ENCODE measurements around the gene MINDY4.
"Not testable (repeated sequence)": the region's sequence is repeated elsewhere in the genome, so short reads cannot be mapped to it uniquely, and the experiment has no call there.

MINDY4 gene

GRCh38 chr7:30805081-30805691, 34.0 kb downstream of the MINDY4 start:
- no peak for DNase-seq

DNA sequence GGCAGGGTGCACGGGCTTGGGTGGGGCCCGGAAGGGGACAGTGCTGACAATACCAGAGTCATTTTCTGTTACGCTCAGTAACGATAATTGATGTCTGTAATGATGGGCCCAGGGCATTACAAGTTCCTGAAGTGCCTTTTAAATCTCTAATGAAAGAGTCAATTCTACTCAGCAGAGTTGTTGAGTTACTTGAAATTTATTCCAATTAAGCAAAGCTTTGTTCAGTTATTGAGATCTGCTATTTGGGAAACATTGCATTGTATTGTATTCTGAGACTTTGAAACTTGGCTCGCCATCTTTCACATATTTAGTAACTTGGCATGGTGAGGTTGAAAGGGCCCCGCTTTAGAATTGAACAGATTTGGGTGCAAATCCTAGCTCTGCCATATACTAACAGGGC, 34.7 kb downstream of the MINDY4 start:
- no peak for DNase-seq

GRCh38 chr7:30807477-30807876, 36.3 kb downstream of the MINDY4 start:
- DNase-seq = not testable (repeated sequence)

DNA sequence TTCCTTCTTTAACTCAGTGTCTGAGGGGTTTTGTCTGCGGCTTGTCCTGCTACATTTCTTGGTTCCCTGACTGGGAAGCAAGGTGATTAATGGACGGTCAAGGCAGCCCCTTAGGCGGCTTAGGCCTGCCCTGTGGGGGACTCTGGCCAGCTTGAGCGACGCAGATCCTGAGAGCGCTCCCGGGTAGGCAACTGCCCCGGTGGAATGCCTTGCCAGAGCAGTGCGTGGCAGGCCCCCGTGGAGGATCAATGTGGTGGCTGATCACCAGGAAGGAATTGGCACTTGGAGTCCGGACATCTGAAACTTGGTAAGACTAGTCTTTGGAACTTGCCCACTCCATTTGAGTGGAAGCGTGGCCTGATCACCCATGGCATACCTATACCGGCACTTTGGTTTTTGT, 36.7 kb downstream of the MINDY4 start:
- DNase-seq = not testable (repeated sequence)

DNA sequence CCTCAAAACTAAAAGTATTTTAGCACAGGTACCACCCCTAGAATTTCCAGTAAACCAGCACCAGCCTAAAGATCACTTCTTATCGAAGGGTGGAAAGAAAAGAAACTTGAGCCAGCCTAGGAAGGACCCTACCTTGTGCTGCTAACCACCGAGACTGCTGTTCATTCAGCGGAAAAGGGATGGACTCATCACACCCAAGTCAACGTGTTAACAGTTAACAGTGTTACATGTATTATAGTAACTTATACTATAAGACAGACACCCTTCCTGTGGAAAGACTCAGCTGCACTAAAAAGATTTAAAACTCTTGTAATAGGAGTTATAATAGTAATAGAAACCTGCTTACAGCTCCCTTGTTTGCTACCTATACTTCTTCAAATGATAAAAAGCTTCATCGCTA, 39.8 kb downstream of the MINDY4 start:
- no peak for DNase-seq

- DNase-seq = no peak
These were observed 41.5 kb downstream of the MINDY4 start for GRCh38 chr7:30812676-30813075.

DNA sequence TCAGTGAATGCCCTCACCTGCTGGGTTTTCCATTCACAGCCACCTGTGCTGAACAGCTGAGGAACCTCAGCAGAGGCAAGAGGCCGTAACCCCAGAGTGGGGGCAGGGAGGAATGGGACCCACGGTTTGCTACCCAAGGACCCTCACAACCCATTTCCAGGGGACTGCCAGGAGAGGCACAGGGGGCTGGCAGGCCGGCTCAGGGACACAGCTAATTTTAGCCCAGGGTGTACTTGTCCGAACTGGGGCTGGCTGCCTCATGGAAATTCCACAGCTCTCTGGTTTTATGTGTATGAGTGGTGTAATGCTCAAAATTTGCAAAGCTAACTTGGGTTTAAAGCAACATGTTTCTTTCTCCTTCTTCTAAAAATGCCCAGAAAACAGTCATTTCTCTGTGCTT, 42.2 kb downstream of the MINDY4 start:
- no peak for DNase-seq

- DNase-seq = no peak
These were observed 43.6 kb downstream of the MINDY4 start for GRCh38 chr7:30814700-30815387.

DNA sequence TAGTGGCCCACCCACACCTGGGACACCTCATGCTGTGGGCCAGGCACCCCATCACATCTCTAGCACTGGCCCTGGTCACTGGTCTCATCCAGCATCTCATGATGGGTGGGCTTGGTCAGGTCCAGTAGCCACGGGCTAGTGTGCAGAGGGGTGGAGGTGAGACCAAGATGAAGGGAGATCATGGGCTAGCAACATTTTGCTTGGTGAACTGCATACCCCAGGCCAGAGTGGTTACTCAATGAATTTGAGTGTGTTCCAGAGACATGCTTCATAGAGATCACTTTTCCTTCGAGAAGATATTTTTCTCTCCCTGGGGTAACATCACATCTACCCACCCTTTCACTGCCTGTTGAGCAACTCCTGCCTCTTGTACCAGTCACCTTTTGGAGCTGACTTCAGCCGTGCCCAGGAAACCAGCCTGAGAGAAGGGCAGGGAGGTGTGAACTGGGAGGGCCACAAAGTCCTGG, 44.2 kb downstream of the MINDY4 start:
- DNase-seq = no peak

GRCh38 chr7:30815951-30816644, 44.9 kb downstream of the MINDY4 start:
- DNase-seq = no peak

DNA sequence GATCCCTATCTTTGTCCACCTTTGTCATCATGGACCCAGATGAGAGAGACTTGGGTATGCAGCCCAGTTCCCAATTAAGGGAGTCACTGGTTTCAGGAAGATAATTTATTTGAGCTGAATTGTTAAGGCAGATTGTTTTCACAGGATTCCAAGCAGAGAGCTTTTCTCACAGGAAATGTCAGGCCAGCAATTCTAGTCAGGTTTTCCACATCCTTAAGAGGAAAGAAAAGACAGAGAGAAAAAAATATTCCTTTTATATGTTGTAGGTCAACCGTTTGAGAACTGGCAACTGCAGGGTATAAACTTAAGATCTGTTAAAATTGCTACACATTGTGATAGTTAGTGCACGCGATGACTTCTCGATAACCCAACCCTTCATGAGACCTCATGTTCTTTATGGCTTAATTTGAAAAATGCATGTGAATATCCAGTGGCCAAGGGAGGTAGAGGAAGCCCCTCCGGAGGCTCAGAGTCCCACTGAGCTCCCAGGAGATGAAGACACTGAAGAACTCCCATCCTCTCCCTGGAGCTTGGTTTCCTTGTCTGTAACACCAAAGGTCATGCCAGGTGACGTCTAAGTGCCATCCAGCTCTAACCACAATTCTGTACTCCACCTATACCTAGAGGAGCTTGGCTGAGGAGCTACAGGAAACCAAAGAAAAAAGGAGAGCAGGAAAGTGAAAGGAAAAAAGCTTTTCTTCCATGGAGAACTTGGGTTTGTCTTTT, 45.6 kb downstream of the MINDY4 start:
- no peak for DNase-seq

GRCh38 chr7:30817371-30817767, 46.2 kb downstream of the MINDY4 start:
- no peak for DNase-seq

DNA sequence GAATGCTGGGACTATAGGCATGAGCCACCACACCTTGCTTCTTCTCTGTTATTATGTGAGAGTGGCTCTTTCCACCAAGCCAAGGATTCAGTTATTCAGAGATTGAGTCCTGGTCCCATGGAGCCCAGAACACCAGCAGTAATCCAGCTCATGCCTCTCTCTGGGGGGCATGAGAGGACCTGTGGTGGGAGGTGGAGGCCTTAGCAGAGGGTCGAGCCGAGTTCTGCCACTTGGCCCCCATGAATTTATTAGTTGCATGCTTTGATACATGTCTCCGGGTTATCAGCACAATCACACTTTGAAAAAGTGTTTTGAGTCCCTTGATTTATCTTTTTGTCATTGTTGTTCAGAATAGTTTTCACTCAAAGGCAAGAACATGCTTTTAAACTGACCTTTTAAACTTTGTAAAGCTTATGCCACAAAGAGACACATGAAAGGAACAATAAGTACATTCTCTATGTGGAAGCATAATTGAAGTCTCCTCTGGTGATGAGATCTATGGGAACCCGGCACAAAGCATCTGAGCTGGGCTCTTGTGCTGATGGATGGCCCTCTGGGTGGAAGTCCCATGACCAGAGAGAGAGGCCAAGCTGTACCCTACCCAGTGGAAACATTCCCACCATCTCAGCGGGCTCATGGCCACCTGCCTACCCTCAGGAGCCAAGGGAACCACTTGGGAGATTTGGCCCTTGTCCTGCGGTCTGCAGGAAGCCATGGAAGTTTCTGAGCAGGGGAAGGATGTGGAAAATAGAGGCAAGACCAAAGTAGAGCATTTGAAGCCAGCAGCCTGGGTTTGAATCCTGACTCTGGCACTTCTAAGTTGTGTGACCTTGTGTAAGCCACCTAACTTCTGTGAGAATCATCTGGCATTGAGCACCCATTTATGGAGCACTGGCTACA, 53.9 kb downstream of the MINDY4 start:
- no peak for DNase-seq

DNA sequence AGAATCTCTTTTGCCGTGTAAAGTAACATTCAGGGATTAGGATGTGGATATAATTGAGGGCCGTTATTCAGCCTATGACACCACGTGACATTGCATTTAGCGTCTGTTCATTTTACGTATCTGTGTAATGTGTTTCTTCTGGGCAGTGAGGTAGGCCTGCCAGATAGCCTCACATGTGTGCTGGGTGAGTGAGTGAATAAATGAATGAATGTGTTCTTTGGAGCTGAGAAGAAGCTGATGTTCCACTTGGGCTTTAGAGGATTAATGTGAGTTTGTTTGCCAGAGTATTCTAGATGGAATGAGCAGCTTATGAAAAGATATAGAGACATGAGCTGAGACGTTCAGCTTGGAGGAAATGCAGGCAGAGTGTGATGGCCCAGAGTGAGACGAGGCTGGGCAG, 55.0 kb downstream of the MINDY4 start:
- no peak for DNase-seq

DNA sequence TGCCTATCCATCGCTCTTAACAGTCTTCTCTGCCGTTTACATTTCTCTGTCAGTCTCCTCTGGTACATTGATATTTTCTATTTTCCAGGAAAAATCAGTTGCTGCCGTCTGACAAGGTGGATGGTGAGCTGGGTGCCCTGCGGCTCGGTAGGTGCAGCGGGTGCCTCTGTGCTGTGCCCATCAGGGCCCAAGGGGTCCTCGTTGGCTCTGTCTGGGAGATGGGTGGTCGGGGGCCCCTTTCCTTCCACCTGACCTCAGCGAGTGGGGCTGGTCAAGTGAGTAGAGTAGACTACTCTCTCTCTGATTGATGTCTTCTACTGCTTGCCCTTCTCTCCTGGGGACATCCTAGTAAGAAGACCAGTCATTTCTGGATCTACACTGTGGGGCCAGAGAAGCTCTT, 57.4 kb downstream of the MINDY4 start:
- DNase-seq = no peak

- DNase-seq = no peak
These were observed 58.3 kb downstream of the MINDY4 start for GRCh38 chr7:30829471-30829870.

DNA sequence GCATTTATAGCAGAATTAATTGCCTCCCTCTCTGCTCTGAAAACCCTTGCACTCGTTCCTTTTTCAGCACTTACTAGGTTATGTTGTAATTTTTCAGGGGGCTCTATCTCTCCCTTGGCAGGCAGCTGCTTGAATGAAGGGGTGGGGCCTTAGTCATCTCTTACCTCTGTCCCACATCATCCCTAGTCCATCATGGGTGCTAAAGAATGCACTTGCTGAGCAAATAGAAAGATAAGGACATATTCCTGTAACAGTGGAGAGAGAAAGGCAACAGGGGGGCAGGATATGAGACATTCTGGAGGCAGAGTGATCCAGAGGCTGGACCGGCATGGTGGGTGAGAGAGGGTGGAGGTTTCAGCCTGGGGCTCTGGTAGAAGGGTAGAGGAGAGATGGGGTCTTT, 60.0 kb downstream of the MINDY4 start:
- DNase-seq = no peak

DNA sequence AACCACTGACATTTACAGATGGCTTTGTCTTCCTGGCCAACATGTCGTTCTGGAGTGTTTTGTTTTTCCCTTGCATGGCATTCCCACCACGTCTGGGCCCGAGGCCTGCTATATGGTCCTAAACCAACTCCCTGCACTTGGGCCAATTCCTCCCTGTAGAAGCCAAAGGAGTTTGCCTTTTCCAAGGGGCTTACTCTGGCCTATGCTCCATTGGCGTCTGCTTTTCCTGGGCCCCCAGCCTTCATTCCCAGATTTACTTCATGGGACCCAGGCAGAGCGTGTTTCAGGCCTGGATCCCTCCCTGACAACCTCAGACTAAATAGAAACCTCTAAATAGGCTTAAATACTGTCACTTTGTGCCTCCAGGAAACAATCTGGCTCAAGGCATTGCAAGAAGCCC, 60.7 kb downstream of the MINDY4 start:
- no peak for DNase-seq

DNA sequence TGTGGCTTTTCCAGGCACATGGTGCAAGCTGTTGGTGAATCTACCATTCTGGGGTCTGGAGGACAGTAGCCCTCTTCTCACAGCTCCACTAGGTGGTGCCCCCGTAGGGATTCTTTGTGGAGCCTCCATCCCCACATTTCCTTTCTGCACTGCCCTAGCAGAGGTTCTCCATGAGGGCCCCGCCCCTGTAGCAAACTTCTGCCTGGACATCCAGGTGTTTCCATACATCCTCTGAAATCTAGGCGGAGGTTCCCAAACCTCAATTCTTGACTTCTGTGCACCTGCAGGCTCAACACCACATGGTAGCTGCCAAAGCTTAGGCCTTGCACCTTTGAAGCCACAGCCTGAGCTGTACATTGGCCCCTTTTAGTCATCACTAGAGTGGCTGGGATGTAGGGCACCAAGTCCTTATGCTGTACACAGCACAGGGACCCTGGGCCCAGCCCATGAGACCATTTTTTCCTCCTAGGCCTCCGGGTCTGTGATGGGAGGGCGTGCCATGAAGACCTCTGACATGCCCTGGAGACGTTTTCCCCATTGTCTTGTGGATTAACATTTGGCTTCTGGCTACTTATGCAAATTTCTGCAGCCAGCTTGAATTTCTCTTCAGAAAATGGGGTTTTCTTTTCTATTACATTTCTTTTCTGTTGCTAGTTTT, 62.9 kb downstream of the MINDY4 start:
- DNase-seq = peak; percentile 42

DNA sequence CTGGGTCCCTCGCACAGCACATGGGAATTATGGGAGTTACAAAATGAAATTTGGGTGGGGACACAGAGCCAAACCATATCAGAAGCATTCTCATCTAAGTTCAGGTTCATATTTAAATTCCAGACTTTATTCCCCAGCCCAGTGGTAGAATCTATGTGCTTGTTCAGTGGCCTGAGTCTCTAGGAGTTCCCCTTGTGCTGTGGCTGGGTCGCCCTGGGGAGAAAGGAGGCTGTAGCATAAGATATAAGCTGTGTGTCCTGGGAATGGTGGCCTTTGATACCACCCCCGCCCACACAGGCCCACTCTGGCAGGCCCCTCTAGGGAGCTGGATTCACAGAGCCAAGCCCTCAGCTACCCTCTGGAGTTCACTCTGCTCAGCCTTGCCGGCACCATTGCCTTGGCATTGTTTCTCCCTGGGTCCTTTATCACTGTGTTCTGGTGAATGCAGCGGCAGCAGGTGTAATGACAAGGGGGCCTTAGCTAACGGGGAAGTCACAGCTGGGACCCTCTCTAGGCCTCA, 64.2 kb downstream of the MINDY4 start:
- peak; percentile 9 for DNase-seq

DNA sequence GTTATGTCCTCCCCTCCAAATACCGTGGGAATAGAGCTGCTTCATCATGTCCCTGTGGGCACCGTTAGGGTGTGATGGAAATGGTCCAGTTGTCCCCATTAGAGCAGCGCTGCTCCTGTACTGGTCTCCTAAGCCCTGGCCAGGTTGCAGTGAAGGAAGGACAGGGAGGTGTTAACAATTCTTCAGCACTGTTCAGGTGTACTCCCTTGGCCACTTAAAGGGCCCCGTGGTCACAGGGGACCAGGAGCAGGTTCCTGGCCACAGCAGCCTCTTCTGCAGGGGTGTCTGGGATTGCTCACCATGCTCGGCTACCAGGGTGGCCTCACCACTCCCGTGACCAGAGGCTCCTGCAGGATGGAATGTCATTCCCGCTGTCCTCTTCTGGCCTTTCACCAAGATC, 65.8 kb downstream of the MINDY4 start:
- peak; percentile 28 for DNase-seq

- DNase-seq = peak; percentile 32
These were observed 66.4 kb downstream of the MINDY4 start for GRCh38 chr7:30837581-30837980.

All from activated CD8-positive, alpha-beta memory T cell treated with anti-CD3 and anti-CD28 coated beads for 24 hours (primary cell).